Measurements from ENCODE around the gene AAR2.

The AAR2 gene

GRCh38 chr20:36201198-36201597 is 35.1 kb upstream of the AAR2 start:
- DNase-seq (no peak), ATAC-seq (ENCODE audit: insufficient read depth, low read depth) (no peak)
- Histone ChIP-seq H3K79me2 (ENCODE audit: insufficient read depth, low read length) (no peaks in the 10 kb centered on the region), H3K27ac (ENCODE audit: low read length) (no peak overlapping the region), H3K36me3 (ENCODE audit: insufficient read depth, low read length) (no peaks in the 10 kb centered on the region), H3K9me3 (ENCODE audit: insufficient read depth, low read length, severe bottlenecking) (no peaks in the 10 kb centered on the region), H3K4me3 (ENCODE audit: low read depth in 1 of 2, low read length in 2 of 2) (no peak overlapping the region), H3K4me2 (ENCODE audit: insufficient read depth, low read length) (no peak overlapping the region), H3K4me1 (ENCODE audit: insufficient read depth, low read length) (peaks cover 2% of the 10 kb centered on the region; the same call in 1 of the 2 replicates), H2AFZ (ENCODE audit: low read depth, low read length) (no peak overlapping the region), H4K20me1 (ENCODE audit: insufficient read depth, low read length) (no peaks in the 10 kb centered on the region), H3K9ac (ENCODE audit: low read depth, low read length) (no peak overlapping the region), H3K27me3 (ENCODE audit: insufficient read depth, low read length, poor library complexity) (peaks cover 7% of the 10 kb centered on the region)
- TF ChIP-seq CTCF (IDR thresholded peaks at IDR 0.05; ENCODE audit: borderline replicate concordance, extremely low read depth, low read length, poor library complexity, severe bottlenecking) = no peak
- no peak for TF ChIP-seq EZH2 (IDR thresholded peaks at IDR 0.05; ENCODE audit: borderline replicate concordance, low read depth, low read length, severe bottlenecking)

GRCh38 chr20:36202891-36203338 is 33.4 kb upstream of the AAR2 start:
- Histone ChIP-seq H3K79me2 (ENCODE audit: insufficient read depth, low read length) (no peaks in the 10 kb centered on the region), H3K27me3 (ENCODE audit: insufficient read depth, low read length, poor library complexity) (peaks cover 9% of the 10 kb centered on the region), H2AFZ (ENCODE audit: low read depth, low read length) (no peak overlapping the region), H3K4me2 (ENCODE audit: insufficient read depth, low read length) (peak overlapping the region; percentile 29; the same call in 1 of the 2 replicates), H3K4me1 (ENCODE audit: insufficient read depth, low read length) (peaks cover 2% of the 10 kb centered on the region; the same call in 1 of the 2 replicates), H3K36me3 (ENCODE audit: insufficient read depth, low read length) (no peaks in the 10 kb centered on the region), H3K9me3 (ENCODE audit: insufficient read depth, low read length, severe bottlenecking) (no peaks in the 10 kb centered on the region), H3K4me3 (ENCODE audit: low read depth in 1 of 2, low read length in 2 of 2) (no peak overlapping the region), H4K20me1 (ENCODE audit: insufficient read depth, low read length) (no peaks in the 10 kb centered on the region; the same call in 1 of the 2 replicates), H3K9ac (ENCODE audit: low read depth, low read length) (no peak overlapping the region), H3K27ac (ENCODE audit: low read length) (no peak overlapping the region)
- DNase-seq (peak; percentile 79), ATAC-seq (ENCODE audit: insufficient read depth, low read depth) (peak; percentile 83)
- TF ChIP-seq CTCF (IDR thresholded peaks at IDR 0.05; ENCODE audit: borderline replicate concordance, extremely low read depth, low read length, poor library complexity, severe bottlenecking) (peak; percentile 100), EZH2 (IDR thresholded peaks at IDR 0.05; ENCODE audit: borderline replicate concordance, low read depth, low read length, severe bottlenecking) (no peak)

GRCh38 chr20:36203861-36204260 is 32.4 kb upstream of the AAR2 start:
- DNase-seq (no peak), ATAC-seq (ENCODE audit: insufficient read depth, low read depth) (no peak)
- Histone ChIP-seq H4K20me1 (ENCODE audit: insufficient read depth, low read length) (no peaks in the 10 kb centered on the region; the same call in 1 of the 2 replicates), H3K27me3 (ENCODE audit: insufficient read depth, low read length, poor library complexity) (peaks cover 13% of the 10 kb centered on the region), H3K36me3 (ENCODE audit: insufficient read depth, low read length) (no peaks in the 10 kb centered on the region), H3K9ac (ENCODE audit: low read depth, low read length) (no peak overlapping the region), H3K9me3 (ENCODE audit: insufficient read depth, low read length, severe bottlenecking) (no peaks in the 10 kb centered on the region), H3K79me2 (ENCODE audit: insufficient read depth, low read length) (no peaks in the 10 kb centered on the region), H3K27ac (ENCODE audit: low read length) (no peak overlapping the region), H3K4me1 (ENCODE audit: insufficient read depth, low read length) (peaks cover 2% of the 10 kb centered on the region; the same call in 1 of the 2 replicates), H2AFZ (ENCODE audit: low read depth, low read length) (no peak overlapping the region), H3K4me3 (ENCODE audit: low read depth in 1 of 2, low read length in 2 of 2) (no peak overlapping the region), H3K4me2 (ENCODE audit: insufficient read depth, low read length) (no peak overlapping the region)
- TF ChIP-seq CTCF (IDR thresholded peaks at IDR 0.05; ENCODE audit: borderline replicate concordance, extremely low read depth, low read length, poor library complexity, severe bottlenecking) (no peak), EZH2 (IDR thresholded peaks at IDR 0.05; ENCODE audit: borderline replicate concordance, low read depth, low read length, severe bottlenecking) (no peak)

All from DND-41 (cell line).